Esophagus squamous epithelium (tissue), 4 donors: ENCODE results near the gene MYO1C.

Source experiments
- CTCF ChIP-seq, 6 experiments: fragments of 450-650 bp in 4 of 6; fragments of 200-600 bp in 2 of 6; sonication (generic) in 2 of 6; IDR thresholded peaks; one replicate each; pipeline ENCODE4 v1.5.1; 2016 to 2019; ENCODE audit warnings: antibody characterized with exemption in 6 of 6, mild to moderate bottlenecking in 4 of 6, moderate library complexity in 4 of 6
- POLR2A ChIP-seq, 4 donors: fragments of 450-650 bp; IDR thresholded peaks; one replicate each; pipeline ENCODE4 v1.6.1; 2017; ENCODE audit warnings: antibody characterized with exemption in 4 of 4, mild to moderate bottlenecking in 4 of 4, moderate library complexity in 3 of 4

- TF ChIP-seq CTCF (IDR thresholded peaks at IDR 0.05) (no peak), POLR2A (IDR thresholded peaks at IDR 0.05) (no peak)
Observed at GRCh38 chr17:1469231-1469852, 23.1 kb downstream of the MYO1C start.
